GM12873 (cell line): ENCODE results near the gene METRNL.

Experiments used
- CTCF ChIP-seq: IDR thresholded peaks from 2 replicates; pipeline ENCODE4 v1.5.1; 2012; ENCODE audit warnings: low read depth, mild to moderate bottlenecking, moderate library complexity, low read length, control low read depth; ENCODE audit not compliant: insufficient read depth; ENCODE audit errors: missing control alignments

METRNL gene

DNA sequence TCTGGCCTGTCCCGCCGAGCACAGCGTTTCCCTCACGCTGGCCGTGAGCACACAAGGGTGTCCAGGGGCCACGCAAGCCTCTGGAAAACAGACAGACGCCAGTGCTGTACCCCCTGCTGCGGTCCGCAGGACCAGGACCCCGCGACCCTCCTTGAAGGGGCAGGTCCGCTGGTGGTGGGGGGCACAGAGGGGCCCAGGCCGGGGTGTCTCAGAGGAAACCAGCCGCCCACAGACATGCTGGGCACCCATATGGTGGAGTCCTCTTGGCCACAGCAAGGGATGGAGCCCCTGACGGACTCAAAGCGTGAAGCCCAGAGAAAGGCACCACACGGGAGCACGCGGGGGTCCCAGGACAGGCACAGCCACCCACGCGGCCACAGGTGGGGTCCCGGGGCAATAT, 34.4 kb downstream of the METRNL start:
- TF ChIP-seq CTCF = no peak

DNA sequence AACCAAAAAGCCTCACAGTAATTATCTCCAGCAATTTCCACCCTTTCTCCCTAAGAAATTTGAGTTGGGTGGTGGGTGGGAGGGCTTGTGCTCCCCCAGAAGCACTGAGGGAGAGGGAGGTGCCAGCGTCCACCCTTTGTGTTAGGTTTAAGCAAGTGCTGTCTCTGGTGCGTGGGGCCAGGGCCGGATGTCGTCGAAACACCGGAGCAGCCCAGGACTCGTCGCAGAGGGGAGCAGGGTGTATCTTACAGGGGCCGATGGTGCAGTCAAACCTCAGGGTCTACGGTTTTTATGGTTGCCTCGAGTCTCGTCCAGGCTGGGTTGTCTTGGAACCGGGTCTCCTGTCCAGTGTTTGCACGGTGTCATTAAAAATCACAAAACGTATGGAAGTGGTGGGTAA, 35.3 kb downstream of the METRNL start:
- no peak for TF ChIP-seq CTCF

GRCh38 chr17:83115202-83115651, 35.8 kb downstream of the METRNL start:
- no peak for TF ChIP-seq CTCF

- no peak for TF ChIP-seq CTCF
Measured at GRCh38 chr17:83115832-83116231, 36.4 kb downstream of the METRNL start.

DNA sequence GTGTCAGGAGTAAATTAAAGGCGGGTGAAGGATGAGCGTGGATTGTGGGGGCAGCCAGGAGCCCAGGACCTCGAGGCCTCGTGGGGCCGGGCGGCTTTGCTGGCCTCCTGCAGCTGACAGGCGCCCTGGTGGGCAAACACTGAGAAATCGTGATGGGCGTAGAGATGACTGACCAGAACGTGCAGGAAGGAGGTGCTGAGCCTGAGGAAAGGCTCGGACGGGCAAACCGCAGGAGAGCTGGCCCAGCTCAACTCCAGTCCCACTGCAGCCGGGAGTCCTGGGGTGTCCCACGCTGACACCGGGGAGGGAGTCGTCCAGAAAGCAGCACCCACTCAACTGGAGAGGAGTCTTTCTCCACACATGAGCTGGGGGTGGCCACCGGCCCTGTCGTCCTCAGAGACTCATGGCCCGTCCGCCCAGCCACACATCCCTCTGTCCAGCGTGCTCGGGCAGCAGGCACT, 36.9 kb downstream of the METRNL start:
- TF ChIP-seq CTCF = no peak

DNA sequence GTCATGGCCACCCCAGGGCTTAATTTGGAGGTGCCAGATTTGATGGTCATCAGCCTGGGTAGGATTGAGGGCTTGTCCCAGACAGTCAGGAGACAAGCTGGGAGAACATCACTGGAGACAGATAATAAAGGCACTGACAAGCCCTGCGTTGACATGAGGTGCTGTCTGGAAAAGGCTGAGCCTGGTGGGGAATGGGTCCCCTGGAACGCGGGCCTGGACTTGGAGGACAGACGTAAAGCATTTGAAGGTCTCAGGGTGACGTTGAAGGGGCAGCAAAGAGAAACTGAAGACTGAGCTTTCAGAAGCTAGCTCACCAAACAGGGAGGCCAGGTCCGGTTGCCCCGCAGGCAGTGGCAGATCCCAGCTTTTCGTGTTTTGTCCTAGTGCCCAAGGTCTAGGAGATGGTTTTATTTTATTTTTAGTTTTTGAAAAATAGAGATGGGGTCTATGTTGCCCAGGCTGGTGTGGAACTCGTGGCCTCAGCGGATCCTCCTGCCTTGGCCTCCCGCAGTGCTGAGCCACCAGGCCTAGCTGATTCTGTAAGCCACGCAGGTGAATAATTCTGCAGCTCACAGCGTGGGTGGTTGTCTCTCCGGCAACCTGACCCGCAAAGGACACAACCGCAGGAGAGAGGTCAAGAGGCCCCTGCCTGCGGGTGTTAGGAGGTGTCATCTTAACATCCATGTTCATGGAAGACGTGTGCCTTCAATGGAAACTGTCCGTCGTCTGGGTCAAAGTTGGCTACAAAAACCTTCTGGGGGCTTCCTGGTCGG, 37.6 kb downstream of the METRNL start:
- TF ChIP-seq CTCF = no peak

DNA sequence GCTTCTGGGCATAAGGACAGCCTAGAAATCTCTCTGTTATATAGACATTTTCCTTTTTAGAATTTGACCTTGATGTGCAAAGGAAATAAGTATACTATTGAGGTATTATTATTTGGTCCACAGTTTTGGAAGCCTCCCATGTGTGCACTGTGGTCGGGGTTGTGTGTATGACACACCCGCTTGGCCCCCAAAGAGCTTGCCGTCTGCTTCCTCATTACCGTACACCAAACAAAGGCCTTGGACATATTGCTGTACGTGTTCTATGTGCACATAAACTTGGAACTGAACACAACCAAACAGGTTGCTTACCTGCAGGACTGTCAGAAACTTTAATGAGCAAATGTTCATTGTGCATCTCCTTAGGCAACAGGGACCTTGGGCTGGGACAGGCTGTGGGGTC, 38.2 kb downstream of the METRNL start:
- no peak for TF ChIP-seq CTCF
